Measurements from ENCODE around the gene SMYD3.
"Not testable (repeated sequence)": the region's sequence is repeated elsewhere in the genome, so short reads cannot be mapped to it uniquely, and the experiment has no call there.

Gene SMYD3

DNA sequence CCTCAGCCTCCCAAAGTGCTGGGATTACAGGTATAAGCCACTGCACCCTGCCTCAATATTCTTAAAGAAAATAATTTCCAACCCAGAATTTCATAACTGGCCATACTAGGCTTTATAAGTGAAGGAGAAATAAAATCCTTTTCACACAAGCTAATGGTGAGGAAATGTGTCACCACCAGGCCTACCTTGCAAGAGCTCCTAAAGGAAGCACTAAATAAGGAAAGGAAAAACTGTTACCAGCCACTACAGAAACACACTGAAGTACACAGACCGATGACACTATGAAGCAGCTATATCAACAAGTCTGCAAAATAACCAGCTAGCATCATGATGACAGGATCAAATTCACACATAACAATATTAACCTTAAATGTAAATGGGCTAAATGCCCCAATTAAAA lies 565.3 kb downstream of the SMYD3 start:
- in situ Hi-C loops (cut with MboI; ENCODE audit: low sequenced_read_pairs): not testable (repeated sequence)

DNA sequence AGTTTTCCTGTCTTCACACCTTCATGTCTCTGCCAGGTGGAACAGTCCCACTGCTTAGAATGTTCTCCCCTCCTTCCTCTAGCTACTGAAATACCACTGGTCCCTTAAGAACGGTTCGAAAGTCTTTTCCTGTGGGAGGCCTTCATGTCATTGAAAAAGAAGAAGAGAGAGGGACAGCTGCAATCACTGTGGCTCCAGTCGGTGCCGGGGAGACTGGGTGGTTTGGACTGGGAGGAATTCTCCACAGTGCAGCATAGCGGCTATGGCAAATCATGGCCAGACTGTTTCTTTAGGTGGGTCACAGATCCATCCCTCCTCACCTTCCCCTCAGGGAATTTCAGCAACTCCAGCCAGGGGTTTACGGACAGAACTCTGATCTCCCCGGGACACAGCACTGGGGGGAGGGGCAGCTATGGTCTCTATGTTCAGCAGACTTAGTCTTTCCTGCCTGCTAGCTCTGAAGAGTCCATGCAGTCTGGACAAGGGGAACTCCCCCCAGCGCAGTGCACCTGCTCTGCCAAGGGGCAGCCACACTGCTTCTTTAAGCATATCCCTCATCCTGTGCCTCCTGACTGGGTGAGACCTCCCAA lies 567.2 kb downstream of the SMYD3 start:
- in situ Hi-C loops (cut with MboI; ENCODE audit: low sequenced_read_pairs): no loop called here

DNA sequence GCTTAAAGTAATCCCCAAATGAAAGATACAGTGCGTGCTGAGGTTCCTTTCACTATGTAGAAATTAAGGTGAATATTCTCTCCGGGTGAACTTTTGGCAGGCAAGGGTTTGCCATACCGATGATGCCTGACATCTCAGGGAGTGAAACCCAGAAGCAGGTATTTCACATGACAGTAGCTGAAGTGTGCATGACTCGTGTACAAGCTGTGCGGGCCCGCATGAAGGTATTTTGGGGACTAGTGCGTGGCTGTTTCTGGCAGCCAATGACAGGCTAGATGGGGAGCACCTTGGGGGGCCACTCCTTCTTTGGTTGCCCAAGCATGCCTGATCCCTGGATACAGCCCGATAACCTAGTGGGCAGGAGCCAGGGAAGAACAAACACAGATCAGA lies 569.0 kb downstream of the SMYD3 start:
- in situ Hi-C loops (cut with MboI; ENCODE audit: low sequenced_read_pairs): no loop called here

DNA sequence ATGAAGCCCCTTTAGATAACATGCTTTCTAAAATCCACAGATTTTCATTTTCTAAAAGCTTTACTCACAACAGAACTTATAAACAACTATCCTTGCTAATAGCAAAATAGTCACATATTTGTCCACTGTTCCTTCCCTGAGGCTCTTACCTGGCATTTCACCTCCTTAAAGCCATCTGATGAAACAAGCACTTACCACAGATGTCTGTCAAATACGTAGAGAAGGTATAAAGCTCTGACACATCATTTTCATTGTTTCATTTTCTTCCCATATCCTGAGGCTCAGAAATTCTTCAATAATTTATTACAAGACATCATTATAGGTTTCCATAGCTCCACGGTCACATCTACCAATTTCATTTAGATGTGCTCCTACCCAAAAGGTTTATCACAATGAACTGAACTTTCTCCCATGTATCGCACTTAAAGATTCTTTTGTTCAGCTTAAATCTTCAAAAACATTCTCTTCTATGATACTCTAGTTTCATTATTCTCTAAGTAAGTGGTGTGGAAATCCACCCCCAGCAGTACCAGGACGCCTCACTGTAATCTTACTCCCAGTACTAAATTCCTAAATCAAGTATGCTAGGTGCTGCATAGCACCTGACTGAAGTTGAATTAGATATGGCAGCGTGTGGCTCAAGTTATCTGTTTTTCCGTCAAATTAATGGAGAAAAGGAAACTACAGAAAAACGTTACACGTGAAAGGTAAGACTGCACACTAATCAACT lies 569.6 kb downstream of the SMYD3 start:
- in situ Hi-C loops (cut with MboI; ENCODE audit: low sequenced_read_pairs): no loop called here

DNA sequence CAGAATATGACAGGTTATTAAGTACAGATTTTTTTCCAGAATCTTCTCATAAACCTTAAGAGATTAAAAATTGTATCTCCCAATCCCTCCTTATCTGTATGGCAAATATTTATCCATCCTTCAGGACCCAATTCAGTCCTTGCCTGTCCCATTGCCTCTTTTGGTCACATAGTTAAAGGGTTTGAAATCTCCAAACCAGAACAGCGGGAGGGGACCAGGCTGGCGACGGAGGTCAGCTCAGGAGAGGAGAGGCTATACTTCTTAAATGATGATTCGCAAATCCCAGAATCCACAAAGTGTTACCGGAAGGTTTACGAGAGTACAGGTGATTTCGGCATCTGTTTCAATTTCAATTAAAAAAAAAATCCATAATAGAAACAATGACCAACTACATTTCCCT lies 572.7 kb downstream of the SMYD3 start:
- in situ Hi-C loops (cut with MboI; ENCODE audit: low sequenced_read_pairs): no loop called here

DNA sequence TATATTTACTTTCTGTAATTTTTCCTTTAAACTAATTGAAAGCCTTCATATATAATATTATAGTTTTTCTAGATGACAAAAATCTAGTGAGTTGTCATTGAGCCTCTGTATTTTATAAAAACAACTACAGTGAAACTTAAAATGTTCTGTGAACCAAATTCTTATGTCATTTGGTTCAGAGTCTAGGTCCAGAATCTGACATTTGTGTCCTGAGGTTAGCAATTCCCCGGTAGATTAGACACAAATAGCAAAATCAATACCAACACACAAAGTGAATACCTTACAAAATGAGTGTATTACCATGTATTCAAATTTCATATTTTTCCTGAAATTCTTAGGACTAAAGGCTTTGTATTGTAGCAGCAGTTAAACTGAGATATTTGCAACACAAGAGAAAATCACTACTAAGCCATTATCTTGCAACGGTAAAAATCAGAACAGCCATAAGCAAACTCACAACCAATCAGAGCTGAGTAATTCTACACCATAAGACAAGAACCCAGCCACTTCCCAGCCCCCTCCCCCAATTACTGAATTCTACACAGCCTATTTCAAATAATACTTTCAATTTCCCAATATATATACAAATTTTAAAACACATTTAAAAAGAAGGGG lies 573.5 kb downstream of the SMYD3 start:
- in situ Hi-C loops (cut with MboI; ENCODE audit: low sequenced_read_pairs): no loop called here

DNA sequence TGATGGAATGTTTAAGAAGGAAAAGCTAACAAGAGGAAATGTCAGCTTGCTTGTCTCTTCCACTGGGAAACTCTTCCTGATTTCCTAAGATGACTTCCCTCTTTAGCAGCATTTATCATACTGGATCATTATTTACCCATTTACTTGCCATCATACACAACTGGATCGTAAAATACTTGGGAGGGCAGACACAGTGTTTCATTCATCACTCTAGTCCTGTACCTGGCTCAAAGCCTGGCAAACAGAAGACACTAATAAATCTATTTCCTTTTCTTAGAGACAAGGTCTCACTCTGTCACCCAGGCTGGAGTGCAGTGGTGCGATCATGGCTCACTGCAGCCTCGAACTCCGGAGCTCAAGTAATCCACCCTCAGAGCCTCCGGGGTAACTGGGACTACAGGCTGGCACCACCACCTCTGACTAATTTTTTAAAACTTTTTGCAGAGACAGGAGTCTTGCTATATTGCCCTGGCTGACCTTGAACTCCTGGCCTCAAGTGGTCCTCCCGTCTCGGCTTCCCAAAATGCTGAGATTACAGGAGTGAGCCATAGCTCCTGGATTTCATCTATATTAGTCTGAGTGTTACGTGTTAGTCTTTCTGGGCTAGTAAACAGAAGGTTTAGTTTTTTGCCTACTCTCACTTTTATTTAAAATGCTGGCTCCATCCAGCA lies 574.6 kb downstream of the SMYD3 start:
- in situ Hi-C loops (cut with MboI; ENCODE audit: low sequenced_read_pairs): no loop called here

DNA sequence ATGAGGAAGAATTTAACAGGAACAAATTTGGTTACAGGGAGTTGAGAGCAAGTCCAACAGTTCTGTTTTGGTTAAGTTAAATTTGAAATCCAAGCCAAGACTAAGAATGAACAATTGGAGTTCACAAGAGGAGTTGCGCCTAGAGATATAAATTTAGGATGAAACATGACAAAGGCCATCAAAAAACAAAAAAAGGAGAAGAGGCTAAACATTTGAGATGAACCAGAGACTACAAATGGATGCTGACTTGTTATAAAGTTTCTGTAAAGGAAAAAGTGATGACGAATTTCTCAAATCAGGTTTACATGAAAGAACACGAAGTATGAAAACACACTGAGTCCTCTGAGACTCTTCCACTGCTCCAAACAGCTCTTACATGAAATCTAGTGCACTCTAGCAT lies 575.6 kb downstream of the SMYD3 start:
- in situ Hi-C loops (cut with MboI; ENCODE audit: low sequenced_read_pairs): no loop called here

DNA sequence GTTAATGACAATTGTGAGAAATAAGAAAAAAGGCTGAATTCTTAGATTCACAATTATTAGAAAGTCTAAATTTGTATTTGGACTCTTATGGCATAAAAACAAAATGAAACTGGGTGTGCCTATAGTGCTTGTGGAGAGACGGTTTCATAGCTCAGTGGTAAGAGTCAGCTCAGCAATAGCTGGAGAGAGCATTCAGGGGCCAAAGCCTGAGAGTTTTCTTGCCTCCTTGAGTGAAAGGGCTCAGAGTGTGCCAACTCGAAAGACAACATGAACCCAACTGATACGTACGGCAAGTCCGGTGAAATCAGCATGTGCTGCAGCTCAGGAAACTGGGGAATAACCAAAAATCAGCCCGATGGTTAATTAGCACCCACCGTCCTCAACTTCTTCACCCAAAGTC lies 577.9 kb downstream of the SMYD3 start:
- in situ Hi-C loops (cut with MboI; ENCODE audit: low sequenced_read_pairs): no loop called here

DNA sequence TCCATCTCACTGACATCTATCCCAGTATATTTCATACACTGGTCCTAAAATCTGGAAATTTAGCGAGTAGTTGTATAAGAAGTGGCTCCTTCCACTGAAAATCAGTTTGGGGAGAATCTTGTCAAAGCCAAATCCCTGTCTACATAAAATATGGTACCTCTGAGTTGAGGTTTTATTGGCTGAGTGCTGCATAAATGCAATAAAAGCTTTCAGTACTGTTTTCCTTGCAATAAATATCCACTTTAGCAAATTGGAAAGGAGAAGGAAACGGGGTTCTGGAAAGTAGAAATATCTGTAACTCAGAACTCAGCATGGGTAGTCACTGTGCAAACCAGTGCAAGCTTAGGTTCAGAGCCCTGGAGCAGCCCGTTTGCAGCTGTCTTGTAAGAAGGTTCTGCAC lies 580.2 kb downstream of the SMYD3 start:
- in situ Hi-C loops (cut with MboI; ENCODE audit: low sequenced_read_pairs): no loop called here

DNA sequence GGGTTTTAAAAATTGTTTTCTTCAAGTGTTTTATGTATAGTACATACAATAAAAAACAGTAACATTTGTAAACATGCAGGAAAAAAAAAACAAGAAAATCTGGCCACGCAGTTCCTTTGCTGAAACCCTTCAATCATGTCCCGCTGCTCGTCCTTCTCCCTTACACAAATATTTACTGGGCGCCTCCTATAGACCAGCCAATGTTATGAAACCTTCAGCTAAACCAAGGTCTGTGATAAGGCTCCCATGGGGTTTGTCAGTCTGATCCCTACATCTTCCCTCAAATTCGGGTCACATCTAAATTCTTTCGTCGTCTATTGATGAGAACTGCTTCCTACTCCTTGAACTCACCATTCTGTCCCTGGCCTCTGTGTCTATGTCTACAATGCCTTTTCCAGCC lies 583.9 kb downstream of the SMYD3 start:
- in situ Hi-C loops (cut with MboI; ENCODE audit: low sequenced_read_pairs): no loop called here

DNA sequence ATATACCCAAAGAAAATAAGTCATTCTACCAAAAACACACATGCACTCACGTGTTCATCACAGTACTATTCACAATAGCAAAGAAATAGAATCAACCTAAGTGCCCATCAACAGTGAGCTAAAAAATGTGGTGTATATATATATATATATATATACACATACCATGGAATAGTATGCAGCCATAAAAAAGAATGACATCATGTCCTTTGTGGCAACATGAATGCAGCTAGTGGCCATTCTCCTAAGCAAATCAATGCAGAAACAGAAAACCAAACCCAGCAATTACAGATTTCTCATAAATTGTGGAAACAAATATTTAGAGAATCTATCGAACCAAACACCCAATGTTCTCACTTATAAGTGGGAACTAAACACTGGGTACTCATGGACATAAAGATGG lies 585.7 kb downstream of the SMYD3 start:
- in situ Hi-C loops (cut with MboI; ENCODE audit: low sequenced_read_pairs): no loop called here

DNA sequence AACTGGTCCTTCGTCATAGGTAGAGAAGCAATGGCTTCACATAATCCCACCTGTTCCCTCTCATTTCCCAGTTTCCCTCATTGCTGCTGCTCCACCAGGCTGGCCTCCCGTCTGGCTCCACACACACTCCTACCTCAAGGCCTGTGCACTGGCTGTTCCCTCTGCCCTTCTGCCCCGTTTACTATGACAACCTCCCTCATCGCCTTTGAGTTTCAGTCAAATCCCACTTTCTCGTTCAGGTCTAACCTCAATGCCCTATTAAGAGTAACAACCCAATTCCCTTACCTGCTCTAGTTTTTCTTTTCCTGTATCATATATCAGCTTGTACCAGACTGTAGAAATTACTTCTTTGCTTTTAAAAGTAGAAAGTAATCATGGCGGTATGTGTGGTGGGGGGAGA lies 589.7 kb downstream of the SMYD3 start:
- in situ Hi-C loops (cut with MboI; ENCODE audit: low sequenced_read_pairs): no loop called here

DNA sequence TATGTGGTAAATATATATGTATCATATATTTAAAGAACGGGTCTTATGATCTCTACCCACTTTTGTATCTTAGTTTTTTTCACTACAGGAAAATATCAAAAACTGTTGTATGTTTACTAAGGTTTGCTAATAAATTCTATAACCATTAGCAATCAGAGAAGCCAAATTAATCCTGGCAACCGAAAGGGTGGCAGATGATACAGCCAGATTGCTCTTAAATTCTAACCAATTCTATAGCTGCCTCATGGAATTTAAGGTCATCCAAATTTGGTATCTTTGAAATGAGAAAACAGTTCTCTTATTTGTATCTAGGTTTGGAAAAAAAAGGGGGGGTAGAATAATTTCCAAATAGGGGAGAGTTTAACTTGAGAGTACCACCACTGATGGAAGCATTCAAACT lies 591.2 kb downstream of the SMYD3 start:
- in situ Hi-C loops (cut with MboI; ENCODE audit: low sequenced_read_pairs): no loop called here

DNA sequence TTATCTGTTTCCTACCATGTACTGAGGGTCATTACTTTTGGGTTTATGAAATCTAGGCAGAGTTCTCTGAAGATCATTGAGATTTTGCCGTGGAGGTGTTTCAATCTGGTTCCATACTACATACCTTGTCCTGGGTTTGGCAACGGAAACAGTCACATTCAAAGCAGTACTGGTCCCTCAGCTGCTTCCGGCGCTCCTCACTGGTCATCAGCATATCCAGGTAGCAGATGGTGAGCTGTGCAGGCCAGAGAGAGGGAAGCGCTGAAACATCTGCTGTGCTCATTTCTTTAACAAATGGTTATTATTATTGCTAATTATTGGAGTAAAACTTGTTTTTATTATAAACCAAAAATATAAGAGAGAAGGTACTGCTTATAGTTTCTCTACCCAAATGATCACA lies 591.7 kb downstream of the SMYD3 start:
- in situ Hi-C loops (cut with MboI; ENCODE audit: low sequenced_read_pairs): no loop called here

DNA sequence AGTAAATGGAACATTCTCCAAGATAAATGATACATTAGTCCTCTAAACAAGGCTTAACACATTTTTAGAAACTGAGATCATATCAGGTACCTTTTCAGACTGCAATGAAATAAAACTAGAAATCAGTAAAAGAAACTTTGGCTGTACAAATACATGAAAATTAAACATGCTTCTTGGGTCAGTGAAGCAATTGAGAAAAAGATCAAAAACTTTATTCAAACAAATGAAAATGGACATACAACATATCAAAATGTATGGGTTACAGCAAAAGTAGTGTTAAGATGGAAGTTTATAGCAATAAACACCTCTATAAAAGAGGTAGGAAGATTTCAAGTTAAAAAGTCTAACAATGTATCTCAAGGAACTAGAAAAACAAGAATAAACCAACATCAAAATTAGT lies 598.5 kb downstream of the SMYD3 start:
- in situ Hi-C loops (cut with MboI; ENCODE audit: low sequenced_read_pairs): no loop called here

DNA sequence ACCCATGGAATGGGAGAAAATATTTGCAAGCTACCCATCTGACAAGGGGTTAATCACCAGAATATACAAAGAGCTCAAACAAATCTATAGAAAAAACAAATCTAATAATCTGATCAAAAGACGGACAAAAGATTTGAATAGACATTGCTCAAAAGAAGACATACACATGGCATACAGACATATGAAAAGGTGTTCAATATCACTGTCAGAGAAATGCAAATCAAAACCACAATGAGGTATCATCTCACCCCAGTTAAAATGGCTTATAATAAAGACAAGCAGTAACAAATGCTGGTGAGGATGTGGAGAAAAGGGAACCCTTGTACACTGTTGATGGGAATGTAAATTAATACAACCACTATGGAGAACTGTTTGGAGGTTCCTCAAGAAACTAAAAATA lies 600.9 kb downstream of the SMYD3 start:
- in situ Hi-C loops (cut with MboI; ENCODE audit: low sequenced_read_pairs): no loop called here

DNA sequence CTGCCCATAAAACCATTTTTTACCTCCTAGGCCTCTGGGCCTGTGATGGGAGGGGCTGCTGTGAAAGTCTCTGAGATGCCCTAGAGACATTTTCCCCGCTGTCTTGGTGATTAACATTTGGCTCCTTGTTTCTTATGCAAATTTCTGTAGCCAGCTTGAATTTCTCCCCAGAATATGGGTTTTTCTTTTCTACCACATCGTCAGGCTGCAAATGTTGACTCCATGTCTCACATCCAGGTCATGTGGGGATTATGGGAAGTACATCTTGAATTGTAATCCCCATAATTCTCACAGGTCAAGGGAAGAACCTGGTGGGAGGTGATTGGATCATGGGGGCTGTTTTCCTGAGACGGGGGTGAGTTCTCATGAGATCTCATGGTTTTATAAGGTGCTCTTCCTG lies 603.2 kb downstream of the SMYD3 start:
- in situ Hi-C loops (cut with MboI; ENCODE audit: low sequenced_read_pairs): no loop called here

DNA sequence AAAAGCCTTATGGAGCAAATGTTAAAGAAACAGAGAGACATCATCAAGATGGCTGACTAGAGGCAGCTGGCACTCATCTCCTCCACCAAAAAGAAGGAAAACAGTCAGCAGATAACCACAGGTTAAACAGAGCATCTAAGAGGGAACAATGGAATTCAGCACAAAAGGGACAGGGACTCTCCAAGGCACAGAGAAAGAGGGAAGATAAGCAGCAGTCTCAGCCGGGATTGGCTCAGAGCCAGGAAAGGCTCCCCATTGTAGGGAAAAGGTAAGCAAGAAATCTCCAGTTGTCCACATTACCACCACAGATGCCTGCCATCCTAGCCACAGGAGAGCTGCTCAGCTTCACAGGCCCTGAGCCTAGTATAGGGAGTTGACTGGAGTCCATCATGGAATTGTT lies 605.5 kb downstream of the SMYD3 start:
- in situ Hi-C loops (cut with MboI; ENCODE audit: low sequenced_read_pairs): no loop called here

DNA sequence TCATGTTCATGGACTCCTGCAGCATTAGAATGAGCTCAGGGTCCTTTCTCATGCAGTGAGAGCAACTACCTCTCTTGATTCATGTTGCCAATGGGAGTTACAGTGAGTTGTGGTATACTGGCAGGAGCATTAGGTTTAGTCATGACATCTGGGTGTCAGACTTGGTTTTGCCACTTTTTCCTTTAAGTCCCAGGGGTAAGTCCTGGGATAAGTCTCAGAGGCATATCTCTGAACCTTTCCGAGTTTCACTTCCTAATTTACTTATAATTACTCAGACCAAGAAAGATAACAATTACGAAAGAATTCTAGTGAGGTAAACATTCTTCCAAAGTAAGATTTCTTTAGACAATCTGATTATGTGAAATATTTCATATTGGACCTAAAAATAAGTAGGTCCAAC lies 606.0 kb downstream of the SMYD3 start:
- in situ Hi-C loops (cut with MboI; ENCODE audit: low sequenced_read_pairs): no loop called here

DNA sequence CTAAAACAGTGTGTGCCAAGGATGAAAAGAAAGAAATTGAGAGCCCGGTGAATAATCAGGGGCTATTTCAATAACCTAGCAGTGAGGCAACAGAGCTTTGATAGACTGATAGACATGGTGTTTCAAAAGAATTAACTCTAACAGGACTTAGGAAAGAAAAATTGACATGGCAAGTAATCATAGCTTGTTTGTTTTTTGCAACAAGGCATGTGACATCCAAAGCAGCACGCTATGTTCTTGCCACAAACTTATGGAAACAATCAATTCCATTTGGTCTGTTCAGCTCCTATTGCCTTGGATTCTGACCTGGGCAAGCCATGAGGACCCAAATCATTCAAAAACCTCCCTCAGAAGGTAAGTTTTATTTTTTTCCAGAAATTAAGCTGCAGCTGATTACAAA lies 608.5 kb downstream of the SMYD3 start:
- in situ Hi-C loops (cut with MboI; ENCODE audit: low sequenced_read_pairs): no loop called here

DNA sequence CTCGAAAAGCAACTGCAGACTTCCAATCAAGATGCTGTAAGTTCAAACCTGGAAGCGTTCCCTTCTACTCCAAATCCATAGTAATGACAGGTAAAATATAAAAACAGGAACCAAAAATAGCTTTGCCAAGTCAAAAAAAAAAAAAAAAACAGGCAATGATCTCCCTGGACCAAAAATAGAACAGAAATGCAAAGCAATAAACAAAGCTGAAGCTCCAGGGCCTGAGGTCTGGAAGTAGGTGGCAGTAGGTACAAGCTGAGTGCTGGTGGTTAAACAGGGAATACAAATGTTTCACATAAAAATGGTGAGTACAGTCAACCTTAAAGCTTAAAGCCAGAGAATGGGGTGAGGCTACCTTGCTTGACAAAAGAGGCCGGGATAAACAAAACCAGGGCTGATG lies 610.8 kb downstream of the SMYD3 start:
- in situ Hi-C loops (cut with MboI; ENCODE audit: low sequenced_read_pairs): no loop called here

Measured in HL-60/S4 (cell line).